ENCODE data around the gene OSBPL10.

The OSBPL10 gene

DNA sequence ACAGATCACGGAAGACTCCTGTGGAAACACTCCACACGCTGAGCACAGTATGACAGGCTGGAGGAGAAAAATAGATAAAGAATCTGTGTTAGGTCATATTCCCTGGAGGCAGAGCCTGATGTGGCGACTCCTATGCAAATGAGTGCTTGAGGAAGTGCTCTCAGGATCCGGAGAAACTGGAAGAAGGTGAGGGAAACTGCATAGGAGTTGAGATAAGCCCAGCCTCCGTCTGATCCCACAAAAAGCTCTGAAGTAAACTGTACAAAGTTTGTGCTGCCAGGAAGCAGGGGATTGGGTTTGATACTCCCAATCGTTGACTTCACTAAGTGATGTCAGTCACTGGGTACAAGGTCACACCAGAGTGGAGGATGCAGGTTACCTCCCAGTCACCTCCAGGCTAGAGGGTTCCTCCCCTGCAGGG is 33.4 kb downstream of the OSBPL10 start:
- Histone ChIP-seq H3K27me3 (ENCODE audit: control insufficient read depth, insufficient read depth, low read length) (no peaks in the 10 kb centered on the region), H3K4me1 (ENCODE audit: control insufficient read depth, insufficient read depth, low read length) (peaks cover 16% of the 10 kb centered on the region), H3K27ac (ENCODE audit: low read length) (no peak overlapping the region), H3K9me3 (ENCODE audit: control insufficient read depth, insufficient read depth, low read length) (no peaks in the 10 kb centered on the region), H3K36me3 (ENCODE audit: control insufficient read depth, insufficient read depth, low read length) (no peaks in the 10 kb centered on the region), H3K4me3 (ENCODE audit: low read length) (no peak overlapping the region)
- no peak for DNase-seq (ENCODE audit: low read depth, low spot score)
- no CpG with 5 or more reads among the region's 6 CpGs for WGBS (ENCODE audit: insufficient coverage, insufficient read length)

DNA sequence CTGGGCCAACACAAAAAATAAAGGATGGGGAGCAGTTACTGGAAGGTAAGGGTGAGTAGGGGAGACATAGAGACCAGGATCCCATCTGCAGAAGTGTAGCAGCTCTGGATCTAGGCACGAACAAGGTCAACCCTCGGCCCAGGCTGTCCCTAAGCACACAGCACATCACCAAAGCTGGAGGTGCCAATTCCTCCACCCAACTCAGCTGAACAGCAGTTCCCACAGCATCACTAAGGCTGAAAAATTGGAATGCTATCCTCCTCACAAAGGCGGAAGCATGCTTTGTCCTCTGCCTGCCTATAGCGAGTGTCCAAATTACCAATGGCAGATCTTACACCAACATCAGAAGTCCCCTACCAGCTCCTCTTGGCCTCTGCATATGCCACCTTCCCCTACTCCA is 33.9 kb downstream of the OSBPL10 start:
- WGBS (ENCODE audit: insufficient coverage, insufficient read length), result no CpG with 5 or more reads among the region's 4 CpGs

GRCh38 chr3:31946484-31947081 is 34.5 kb downstream of the OSBPL10 start:
- no CpG with 5 or more reads among the region's 10 CpGs for WGBS (ENCODE audit: insufficient coverage, insufficient read length)
- Histone ChIP-seq H3K4me1 (ENCODE audit: control insufficient read depth, insufficient read depth, low read length) (peaks cover 16% of the 10 kb centered on the region), H3K27ac (ENCODE audit: low read length) (no peak overlapping the region), H3K4me3 (ENCODE audit: low read length) (no peak overlapping the region), H3K36me3 (ENCODE audit: control insufficient read depth, insufficient read depth, low read length) (no peaks in the 10 kb centered on the region), H3K9me3 (ENCODE audit: control insufficient read depth, insufficient read depth, low read length) (no peaks in the 10 kb centered on the region), H3K27me3 (ENCODE audit: control insufficient read depth, insufficient read depth, low read length) (no peaks in the 10 kb centered on the region)
- DNase-seq (ENCODE audit: low read depth, low spot score), result no peak

More for the DNA sequence above, 33.9 kb downstream of the OSBPL10 start:
- H3K4me1 ChIP-seq (ENCODE audit: control insufficient read depth, insufficient read depth, low read length), result peaks cover 16% of the 10 kb centered on the region
- H3K27me3 ChIP-seq (ENCODE audit: control insufficient read depth, insufficient read depth, low read length), result no peaks in the 10 kb centered on the region
- H3K4me3 ChIP-seq (ENCODE audit: low read length), result no peak overlapping the region
- no peak overlapping the region for H3K27ac ChIP-seq (ENCODE audit: low read length)
- no peaks in the 10 kb centered on the region for H3K36me3 ChIP-seq (ENCODE audit: control insufficient read depth, insufficient read depth, low read length)
- H3K9me3 ChIP-seq (ENCODE audit: control insufficient read depth, insufficient read depth, low read length), result no peaks in the 10 kb centered on the region
- no peak for DNase-seq (ENCODE audit: low read depth, low spot score)

DNA sequence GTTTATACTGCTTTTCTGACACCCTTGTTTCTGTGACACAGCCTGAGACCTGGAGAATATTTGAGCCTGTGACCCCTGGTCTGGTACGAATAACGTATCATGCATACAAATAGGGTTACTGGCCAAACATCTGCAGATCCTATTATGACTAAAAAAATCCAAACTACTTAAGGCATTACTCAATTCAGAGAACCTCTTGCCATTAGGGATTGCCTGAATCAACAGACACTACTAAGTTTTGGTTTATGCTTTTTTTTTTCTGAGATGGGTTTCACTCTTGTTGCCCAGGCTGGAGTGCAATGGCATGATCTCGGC is 35.4 kb downstream of the OSBPL10 start:
- H3K4me3 ChIP-seq (ENCODE audit: low read length), result no peak overlapping the region
- H3K36me3 ChIP-seq (ENCODE audit: control insufficient read depth, insufficient read depth, low read length), result no peaks in the 10 kb centered on the region
- peaks cover 16% of the 10 kb centered on the region for H3K4me1 ChIP-seq (ENCODE audit: control insufficient read depth, insufficient read depth, low read length)
- DNase-seq (ENCODE audit: low read depth, low spot score), result no peak
- H3K9me3 ChIP-seq (ENCODE audit: control insufficient read depth, insufficient read depth, low read length), result no peaks in the 10 kb centered on the region
- WGBS (ENCODE audit: insufficient coverage, insufficient read length), result no CpG with 5 or more reads among the region's 3 CpGs
- no peak overlapping the region for H3K27ac ChIP-seq (ENCODE audit: low read length)
- no peaks in the 10 kb centered on the region for H3K27me3 ChIP-seq (ENCODE audit: control insufficient read depth, insufficient read depth, low read length)

- H3K27me3 ChIP-seq (ENCODE audit: control insufficient read depth, insufficient read depth, low read length), result no peaks in the 10 kb centered on the region
- peaks cover 17% of the 10 kb centered on the region for H3K4me1 ChIP-seq (ENCODE audit: control insufficient read depth, insufficient read depth, low read length)
- H3K27ac ChIP-seq (ENCODE audit: low read length), result no peak overlapping the region
- H3K36me3 ChIP-seq (ENCODE audit: control insufficient read depth, insufficient read depth, low read length), result no peaks in the 10 kb centered on the region
- DNase-seq (ENCODE audit: low read depth, low spot score), result no peak
- no peaks in the 10 kb centered on the region for H3K9me3 ChIP-seq (ENCODE audit: control insufficient read depth, insufficient read depth, low read length)
- H3K4me3 ChIP-seq (ENCODE audit: low read length), result no peak overlapping the region
These were observed 38.0 kb downstream of the OSBPL10 start for GRCh38 chr3:31943041-31943440.

GRCh38 chr3:31942446-31942845 is 38.6 kb downstream of the OSBPL10 start:
- WGBS (ENCODE audit: insufficient coverage, insufficient read length), result no CpG with 5 or more reads among the region's 2 CpGs
- peaks cover 13% of the 10 kb centered on the region for H3K4me1 ChIP-seq (ENCODE audit: control insufficient read depth, insufficient read depth, low read length)
- no peak for DNase-seq (ENCODE audit: low read depth, low spot score)

GRCh38 chr3:31937225-31937624 is 43.8 kb downstream of the OSBPL10 start:
- DNase-seq (ENCODE audit: low read depth, low spot score), result no peak
- no peaks in the 10 kb centered on the region for H3K36me3 ChIP-seq (ENCODE audit: control insufficient read depth, insufficient read depth, low read length)
- WGBS (ENCODE audit: insufficient coverage, insufficient read length), result no CpG with 5 or more reads among the region's 4 CpGs
- peaks cover 3% of the 10 kb centered on the region; the same call in 1 of the 2 replicates for H3K4me1 ChIP-seq (ENCODE audit: control insufficient read depth, insufficient read depth, low read length)
- H3K4me3 ChIP-seq (ENCODE audit: low read length), result no peak overlapping the region
- no peaks in the 10 kb centered on the region for H3K9me3 ChIP-seq (ENCODE audit: control insufficient read depth, insufficient read depth, low read length)
- H3K27ac ChIP-seq (ENCODE audit: low read length), result no peak overlapping the region
- H3K27me3 ChIP-seq (ENCODE audit: control insufficient read depth, insufficient read depth, low read length), result no peaks in the 10 kb centered on the region

More at GRCh38 chr3:31942446-31942845, 38.6 kb downstream of the OSBPL10 start:
- no peaks in the 10 kb centered on the region for H3K36me3 ChIP-seq (ENCODE audit: control insufficient read depth, insufficient read depth, low read length)
- H3K9me3 ChIP-seq (ENCODE audit: control insufficient read depth, insufficient read depth, low read length), result no peaks in the 10 kb centered on the region
- no peak overlapping the region for H3K27ac ChIP-seq (ENCODE audit: low read length)
- no peak overlapping the region for H3K4me3 ChIP-seq (ENCODE audit: low read length)
- no peaks in the 10 kb centered on the region for H3K27me3 ChIP-seq (ENCODE audit: control insufficient read depth, insufficient read depth, low read length)

DNA sequence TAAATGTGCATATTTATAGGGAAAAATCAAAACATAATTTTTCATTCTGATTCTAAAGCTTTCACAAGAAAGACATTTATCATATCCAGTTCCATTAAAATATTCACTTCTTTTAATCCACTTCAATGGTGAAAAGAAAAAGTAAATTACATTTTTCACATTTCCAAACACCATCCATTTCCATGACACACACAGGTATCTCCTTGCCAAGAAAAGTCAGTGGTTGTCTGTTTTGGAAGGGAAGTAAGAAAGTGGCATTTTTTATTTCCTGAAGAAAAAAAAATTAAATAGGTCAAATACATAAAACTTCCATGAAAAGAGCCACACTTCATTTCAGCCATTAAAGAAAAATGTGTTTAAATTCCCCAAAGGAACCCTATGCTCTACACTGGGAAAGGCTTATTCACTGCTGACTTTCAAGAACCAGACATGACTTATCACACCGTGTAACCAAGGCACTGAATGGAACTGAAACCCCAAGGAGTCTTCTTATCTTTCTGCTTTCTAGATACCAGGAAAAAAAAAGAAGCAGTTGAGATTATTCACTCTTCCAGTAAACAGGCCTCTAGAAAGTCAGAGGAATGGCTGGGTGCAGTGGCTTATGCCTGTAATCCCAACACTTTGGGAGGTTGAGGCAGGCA is 44.5 kb downstream of the OSBPL10 start:
- WGBS (ENCODE audit: insufficient coverage, insufficient read length), result no CpG with 5 or more reads among the region's 1 CpG
- H3K27me3 ChIP-seq (ENCODE audit: control insufficient read depth, insufficient read depth, low read length), result no peaks in the 10 kb centered on the region
- no peaks in the 10 kb centered on the region for H3K36me3 ChIP-seq (ENCODE audit: control insufficient read depth, insufficient read depth, low read length)
- H3K4me3 ChIP-seq (ENCODE audit: low read length), result no peak overlapping the region
- no peaks in the 10 kb centered on the region for H3K9me3 ChIP-seq (ENCODE audit: control insufficient read depth, insufficient read depth, low read length)
- DNase-seq (ENCODE audit: low read depth, low spot score), result no peak
- peaks cover 3% of the 10 kb centered on the region; the same call in 1 of the 2 replicates for H3K4me1 ChIP-seq (ENCODE audit: control insufficient read depth, insufficient read depth, low read length)
- no peak overlapping the region for H3K27ac ChIP-seq (ENCODE audit: low read length)

DNA sequence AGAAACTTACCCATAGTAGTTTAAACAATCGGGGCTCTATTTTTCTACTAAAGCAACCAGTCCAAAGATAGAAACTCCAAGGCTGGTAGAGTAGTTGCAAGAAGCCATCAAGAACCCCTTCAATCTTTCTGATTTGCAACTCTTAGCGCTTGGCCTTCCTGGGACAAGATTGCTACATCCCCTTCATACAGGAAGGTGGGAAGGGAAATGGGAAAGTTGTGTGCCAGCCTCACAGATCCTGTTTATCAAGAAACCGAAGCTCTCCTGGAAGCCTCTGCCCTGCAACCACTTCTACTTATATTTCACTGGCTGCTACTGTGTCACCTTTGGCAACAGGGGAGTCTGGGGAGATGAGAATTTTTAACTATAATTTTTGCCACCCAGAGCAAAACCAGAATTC is 46.2 kb downstream of the OSBPL10 start:
- peaks cover 5% of the 10 kb centered on the region; the same call in 1 of the 2 replicates for H3K4me1 ChIP-seq (ENCODE audit: control insufficient read depth, insufficient read depth, low read length)
- no peaks in the 10 kb centered on the region for H3K27me3 ChIP-seq (ENCODE audit: control insufficient read depth, insufficient read depth, low read length)
- no peak overlapping the region for H3K27ac ChIP-seq (ENCODE audit: low read length)
- no peak overlapping the region for H3K4me3 ChIP-seq (ENCODE audit: low read length)
- DNase-seq (ENCODE audit: low read depth, low spot score), result no peak
- H3K9me3 ChIP-seq (ENCODE audit: control insufficient read depth, insufficient read depth, low read length), result no peaks in the 10 kb centered on the region
- WGBS (ENCODE audit: insufficient coverage, insufficient read length), result no CpG with 5 or more reads among the region's 3 CpGs
- H3K36me3 ChIP-seq (ENCODE audit: control insufficient read depth, insufficient read depth, low read length), result no peaks in the 10 kb centered on the region

DNA sequence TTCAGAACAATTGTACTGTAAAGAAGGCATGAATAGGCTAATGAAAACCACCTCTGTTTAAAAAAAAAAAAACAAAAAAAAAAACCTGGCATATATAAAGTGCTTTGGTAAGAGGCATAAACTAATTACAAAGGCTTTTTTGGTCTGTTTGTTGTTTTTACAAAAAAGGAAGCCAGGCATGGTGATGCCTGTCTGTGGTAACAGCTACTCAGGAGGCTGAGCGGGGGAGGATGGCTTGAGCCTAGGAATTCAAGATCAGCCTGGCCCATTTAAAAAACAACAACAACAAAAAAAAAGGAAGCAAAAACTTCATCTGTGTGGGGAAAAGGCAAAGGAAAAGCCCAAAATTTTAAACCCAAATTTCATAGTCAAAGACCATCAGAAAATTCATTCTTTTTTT is 47.0 kb downstream of the OSBPL10 start:
- Histone ChIP-seq H3K27ac (ENCODE audit: low read length) (no peak overlapping the region), H3K9me3 (ENCODE audit: control insufficient read depth, insufficient read depth, low read length) (no peaks in the 10 kb centered on the region)
- no CpG with 5 or more reads among the region's 1 CpG for WGBS (ENCODE audit: insufficient coverage, insufficient read length)

GRCh38 chr3:31932990-31933389 is 48.1 kb downstream of the OSBPL10 start:
- no peaks in the 10 kb centered on the region for H3K27me3 ChIP-seq (ENCODE audit: control insufficient read depth, insufficient read depth, low read length)
- DNase-seq (ENCODE audit: low read depth, low spot score), result no peak
- no peaks in the 10 kb centered on the region for H3K9me3 ChIP-seq (ENCODE audit: control insufficient read depth, insufficient read depth, low read length)
- no CpG with 5 or more reads among the region's 3 CpGs for WGBS (ENCODE audit: insufficient coverage, insufficient read length)
- no peak overlapping the region for H3K4me3 ChIP-seq (ENCODE audit: low read length)
- H3K36me3 ChIP-seq (ENCODE audit: control insufficient read depth, insufficient read depth, low read length), result no peaks in the 10 kb centered on the region
- peaks cover 4% of the 10 kb centered on the region; the same call in 1 of the 2 replicates for H3K4me1 ChIP-seq (ENCODE audit: control insufficient read depth, insufficient read depth, low read length)
- no peak overlapping the region for H3K27ac ChIP-seq (ENCODE audit: low read length)

More for the DNA sequence above, 47.0 kb downstream of the OSBPL10 start:
- H3K4me1 ChIP-seq (ENCODE audit: control insufficient read depth, insufficient read depth, low read length), result peaks cover 4% of the 10 kb centered on the region; the same call in 1 of the 2 replicates
- H3K4me3 ChIP-seq (ENCODE audit: low read length), result no peak overlapping the region
- H3K36me3 ChIP-seq (ENCODE audit: control insufficient read depth, insufficient read depth, low read length), result no peaks in the 10 kb centered on the region
- DNase-seq (ENCODE audit: low read depth, low spot score), result no peak
- H3K27me3 ChIP-seq (ENCODE audit: control insufficient read depth, insufficient read depth, low read length), result no peaks in the 10 kb centered on the region

Data from iPS DF 6.9 (cell line).